Type B pancreatic cell (in vitro differentiated cells): ENCODE measurements around the gene PLPP4. TPM values are rescaled to one million over a fixed set of nuclear protein-coding genes. Genes with fewer than 3 reads are reported as not detected.

Experiments
- DNase-seq: peaks from one replicate; pipeline ENCODE4 v3.0.0; 2021; ENCODE audit warnings: mixed read lengths; ENCODE audit not compliant: unreplicated experiment; ENCODE audit errors: extremely low spot score
- H3K27ac Mint-ChIP-seq: 2 replicates; pipeline ENCODE4 v1.8.0; 2021; ENCODE audit warnings: mild to moderate bottlenecking, mixed read lengths
- H3K27me3 Mint-ChIP-seq: 2 replicates; pipeline ENCODE4 v1.8.0; 2021; ENCODE audit warnings: mixed read lengths
- H3K36me3 Mint-ChIP-seq: 2 replicates; pipeline ENCODE4 v1.8.0; 2021; ENCODE audit warnings: mixed read lengths
- H3K4me1 Mint-ChIP-seq: one replicate; pipeline ENCODE4 v1.8.0; 2021; ENCODE audit warnings: mixed read lengths; ENCODE audit not compliant: unreplicated experiment
- H3K4me3 Mint-ChIP-seq: 2 replicates; pipeline ENCODE4 v1.8.0; 2021; ENCODE audit warnings: mild to moderate bottlenecking, mixed read lengths
- H3K9me3 Mint-ChIP-seq: 2 replicates; pipeline ENCODE4 v1.8.0; 2021; ENCODE audit warnings: mixed read lengths
- CTCF ChIP-seq: fragments of 200-600 bp; sonication (generic); conservative IDR thresholded peaks from 2 replicates; pipeline ENCODE4 v1.5.0; 2021; ENCODE audit warnings: antibody characterized with exemption, mild to moderate bottlenecking
- total RNA-seq: library from RNA; stranded (reverse); gene quantifications from 2 replicates; pipeline ENCODE4 v1.2.1, GENCODE V29; 2021; ENCODE audit warnings: low replicate concordance

The PLPP4 gene
- total RNA-seq, 1 donor from 2014 or later: 4.4 TPM

- peaks cover 16% of the 10 kb centered on the region for H3K27me3 Mint-ChIP-seq
- peaks cover 9% of the 10 kb centered on the region for H3K4me1 Mint-ChIP-seq
- H3K4me3 Mint-ChIP-seq: no peak overlapping the region
These were observed 9.0 kb downstream of the PLPP4 start for GRCh38 chr10:120466006-120466405.

GRCh38 chr10:120473593-120473992, 16.6 kb downstream of the PLPP4 start:
- H3K27ac Mint-ChIP-seq: no peak overlapping the region
- peaks cover 9% of the 10 kb centered on the region for H3K9me3 Mint-ChIP-seq
- peaks cover 19% of the 10 kb centered on the region for H3K4me1 Mint-ChIP-seq
- no peak for TF ChIP-seq CTCF
- peaks cover 6% of the 10 kb centered on the region for H3K27me3 Mint-ChIP-seq
- peak; percentile 22 for DNase-seq
- H3K4me3 Mint-ChIP-seq: no peak overlapping the region
- no peaks in the 10 kb centered on the region for H3K36me3 Mint-ChIP-seq

More at GRCh38 chr10:120466006-120466405, 9.0 kb downstream of the PLPP4 start:
- H3K27ac Mint-ChIP-seq: no peak overlapping the region
- TF ChIP-seq CTCF: no peak
- peaks cover 1% of the 10 kb centered on the region for H3K9me3 Mint-ChIP-seq
- no peak for DNase-seq
- H3K36me3 Mint-ChIP-seq: no peaks in the 10 kb centered on the region

- Mint-ChIP-seq H3K27me3 (peaks cover 6% of the 10 kb centered on the region), H3K27ac (no peak overlapping the region), H3K4me3 (no peak overlapping the region), H3K36me3 (no peaks in the 10 kb centered on the region), H3K4me1 (peaks cover 19% of the 10 kb centered on the region), H3K9me3 (peaks cover 9% of the 10 kb centered on the region)
- no peak for DNase-seq
- no peak for TF ChIP-seq CTCF
These were observed 17.9 kb downstream of the PLPP4 start for GRCh38 chr10:120474956-120475355.

GRCh38 chr10:120475844-120476791, 19.1 kb downstream of the PLPP4 start:
- DNase-seq: peak; percentile 61
- peaks cover 19% of the 10 kb centered on the region for H3K4me1 Mint-ChIP-seq
- H3K4me3 Mint-ChIP-seq: no peak overlapping the region
- H3K9me3 Mint-ChIP-seq: peaks cover 9% of the 10 kb centered on the region
- no peak overlapping the region for H3K27ac Mint-ChIP-seq
- no peaks in the 10 kb centered on the region for H3K36me3 Mint-ChIP-seq
- no peak for TF ChIP-seq CTCF
- peaks cover 6% of the 10 kb centered on the region for H3K27me3 Mint-ChIP-seq

GRCh38 chr10:120477021-120477742, 20.2 kb downstream of the PLPP4 start:
- no peak for TF ChIP-seq CTCF
- peaks cover 19% of the 10 kb centered on the region for H3K4me1 Mint-ChIP-seq
- DNase-seq: no peak
- H3K27ac Mint-ChIP-seq: peak overlapping the region; percentile 71
- H3K4me3 Mint-ChIP-seq: peak overlapping the region; percentile 66
- peaks cover 6% of the 10 kb centered on the region for H3K27me3 Mint-ChIP-seq
- H3K9me3 Mint-ChIP-seq: peaks cover 14% of the 10 kb centered on the region
- H3K36me3 Mint-ChIP-seq: no peaks in the 10 kb centered on the region
